ENCODE measurements around the gene ARSA. TPM values are rescaled to one million over a fixed set of nuclear protein-coding genes. Genes with fewer than 3 reads are reported as not detected.

Gene ARSA
- total and polyA plus RNA-seq, 2 experiments from 2014 or later: 8.1 to 8.2 TPM

GRCh38 chr22:50597097-50597496 lies 30.9 kb downstream of the ARSA start (continued):
- TF ChIP-seq ZNF462 (CRISPR knock-in tag; IDR thresholded peaks at IDR 0.05): no peak

GRCh38 chr22:50595189-50595588 lies 32.8 kb downstream of the ARSA start:
- Histone ChIP-seq H3K4me1 (ENCODE audit: insufficient read depth) (no peaks in the 10 kb centered on the region), H3F3A (replicated peaks; ENCODE audit: low read depth) (no peaks in the 10 kb centered on the region), H3K9me2 (ENCODE audit: insufficient read depth) (no peaks in the 10 kb centered on the region), H3K4me3 (no peak overlapping the region), H2AFZ (no peak overlapping the region), H3K36me3 (ENCODE audit: insufficient read depth) (no peaks in the 10 kb centered on the region), H3K27me3 (ENCODE audit: insufficient read depth) (peaks cover 41% of the 10 kb centered on the region), H4K20me1 (replicated peaks; ENCODE audit: insufficient read depth) (peaks cover 2% of the 10 kb centered on the region), H3K79me2 (replicated peaks; ENCODE audit: insufficient read depth) (no peaks in the 10 kb centered on the region), H3K27ac (ENCODE audit: low read depth) (no peak overlapping the region), H3K4me2 (no peak overlapping the region)
- DNase-seq (ENCODE audit: low spot score) (no peak), ATAC-seq (no peak)
- Mint-ChIP-seq H3K9me3 (0 out of 3 replicates have a peak, but pooled peaks cover 3% of the 10 kb centered on the region), H3K27ac (no peak overlapping the region), H3K4me1 (peaks cover 4% of the 10 kb centered on the region; the same call in 2 of the 3 replicates), H3K36me3 (ENCODE audit: low read depth) (peaks cover 3% of the 10 kb centered on the region; the same call in 1 of the 3 replicates), H3K4me3 (no peak overlapping the region), H3K27me3 (ENCODE audit: insufficient read depth, low read depth, poor library complexity) (peaks cover 20% of the 10 kb centered on the region)
- TF ChIP-seq JUNB (IDR thresholded peaks at IDR 0.05; ENCODE audit: unreplicated experiment): no peak
- no peak for TF ChIP-seq REST (IDR thresholded peaks at IDR 0.05; ENCODE audit: unreplicated experiment)
- TF ChIP-seq POLR2AphosphoS5 (IDR thresholded peaks at IDR 0.05; ENCODE audit: low read depth): no peak
- no peak for TF ChIP-seq ZNF114 (CRISPR knock-in tag; IDR thresholded peaks at IDR 0.05)
- TF ChIP-seq ZNF331 (CRISPR knock-in tag; IDR thresholded peaks at IDR 0.05; ENCODE audit: low read depth): no peak
- TF ChIP-seq ETS1 (IDR thresholded peaks at IDR 0.05): no peak
- no peak for TF ChIP-seq EZH2phosphoT487 (IDR thresholded peaks at IDR 0.05; ENCODE audit: unreplicated experiment)

Measured in GM23338 (cell line).